Sigmoid colon (tissue), 4 donors: Measurements from ENCODE around the gene TSPY9.
"Not testable (repeated sequence)": the region's sequence is repeated elsewhere in the genome, so short reads cannot be mapped to it uniquely, and the experiment has no call there.

Source experiments
- CTCF ChIP-seq, 4 experiments: fragments of 450-650 bp in 3 of 4; fragments of 200-600 bp in 1 of 4; IDR thresholded peaks; one replicate each; pipeline ENCODE4 v1.5.1; 2016 to 2019; ENCODE audit warnings: antibody characterized with exemption in 4 of 4, mild to moderate bottlenecking in 3 of 4, moderate library complexity in 2 of 4
- POLR2A ChIP-seq, 2 donors: fragments of 450-650 bp; IDR thresholded peaks; one replicate each; pipeline ENCODE4 v1.6.1; 2016; ENCODE audit warnings: antibody characterized with exemption in 2 of 2, mild to moderate bottlenecking in 2 of 2, moderate library complexity in 2 of 2
- POLR2AphosphoS5 ChIP-seq, 4 donors: sonication (generic); formaldehyde crosslinking; IDR thresholded peaks; one replicate each; pipeline ENCODE4 v1.6.1; 2017; ENCODE audit warnings: antibody characterized with exemption in 4 of 4

- not testable (repeated sequence) for TF ChIP-seq CTCF, POLR2AphosphoS5, POLR2A (IDR thresholded peaks at IDR 0.05)
Observed at GRCh38 chrY:9527580-9527979, 40.5 kb downstream of the TSPY9 start, which contains the start of gene TSPY10.
